ENCODE results near the gene ZBTB5.
"Not testable (repeated sequence)": the region's sequence is repeated elsewhere in the genome, so short reads cannot be mapped to it uniquely, and the experiment has no call there.

The ZBTB5 gene

DNA sequence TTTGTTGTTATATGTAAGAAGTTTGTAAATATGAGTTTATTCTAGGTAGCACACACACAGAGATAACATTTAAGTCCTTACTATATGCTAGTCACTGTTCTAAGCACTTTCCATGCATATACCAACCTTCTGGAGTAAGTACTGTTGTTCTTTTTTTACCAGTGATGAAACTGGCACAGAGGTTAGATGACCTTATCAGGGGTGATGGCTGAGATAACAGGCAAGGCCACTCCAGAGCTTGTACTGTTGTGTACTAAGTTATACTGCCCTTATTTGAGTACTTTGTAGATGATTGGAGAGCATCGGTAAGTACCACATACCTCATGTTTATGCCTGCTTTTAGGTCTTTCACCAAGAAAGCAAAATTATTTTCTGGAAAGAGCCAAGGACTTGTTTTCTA, 26.7 kb upstream of the ZBTB5 start:
- DNase-seq (ENCODE audit: extremely low spot score), result no peak
- POLR2A ChIA-PET, result no interaction called here

DNA sequence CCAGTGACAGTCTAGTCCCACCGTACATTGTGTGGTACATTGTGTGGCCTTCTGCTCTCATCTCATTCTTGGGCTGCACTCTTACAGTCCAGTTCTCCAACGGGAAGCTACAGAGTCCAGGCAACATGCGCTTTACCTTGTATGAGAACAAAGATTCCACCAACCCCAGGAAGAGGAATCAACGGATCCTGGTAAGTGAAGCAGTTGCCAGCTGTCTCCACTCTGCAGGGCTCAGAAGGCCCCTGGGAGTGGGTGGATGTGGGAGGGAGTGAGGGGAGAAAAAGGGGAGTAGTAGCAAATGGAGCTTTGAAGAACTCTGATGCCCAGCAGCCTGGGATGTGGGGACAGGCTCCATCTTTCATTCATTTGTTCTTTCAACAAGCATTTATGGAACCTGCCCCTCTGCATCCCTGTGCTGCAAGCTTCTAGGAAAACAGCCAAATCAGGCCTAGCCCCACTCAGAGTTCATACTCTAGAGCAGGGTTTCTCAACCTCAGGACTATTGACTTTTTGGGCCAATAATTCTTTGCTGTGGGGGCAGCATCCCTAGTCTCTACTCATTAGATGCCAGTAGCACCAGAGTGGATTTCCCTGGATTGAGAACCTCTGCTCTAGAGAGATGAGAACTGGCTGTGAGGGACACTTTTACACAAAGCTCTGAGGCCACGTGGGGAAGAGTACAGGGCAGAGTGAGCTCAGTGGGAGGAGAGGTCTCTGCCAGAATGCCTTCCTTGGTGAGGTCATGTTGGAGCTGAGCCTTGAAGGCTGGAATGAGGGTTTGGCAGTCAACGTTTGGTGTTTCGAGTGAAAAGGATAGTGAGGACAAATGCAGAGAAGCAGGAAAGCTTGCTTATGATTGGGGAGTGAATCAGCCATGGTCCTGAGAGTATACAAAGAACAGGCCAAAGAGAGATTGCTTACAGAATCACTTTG, 21.6 kb upstream of the ZBTB5 start:
- no peak for DNase-seq (ENCODE audit: extremely low spot score)
- ChIA-PET POLR2A (interaction anchor here (1.0 to 1.9 kb wide), 2 partner anchors 20 to 22 kb away, joined by 4 to 5 read pairs; partner anchors contain the start of gene ZBTB5), CTCF (interaction anchor here (1.0 to 1.8 kb wide), 6 partner anchors 8 to 758 kb away, joined by 3 to 10 read pairs (median 4); no protein-coding TSS in a partner anchor)
- TF ChIP-seq, protein P1, sequence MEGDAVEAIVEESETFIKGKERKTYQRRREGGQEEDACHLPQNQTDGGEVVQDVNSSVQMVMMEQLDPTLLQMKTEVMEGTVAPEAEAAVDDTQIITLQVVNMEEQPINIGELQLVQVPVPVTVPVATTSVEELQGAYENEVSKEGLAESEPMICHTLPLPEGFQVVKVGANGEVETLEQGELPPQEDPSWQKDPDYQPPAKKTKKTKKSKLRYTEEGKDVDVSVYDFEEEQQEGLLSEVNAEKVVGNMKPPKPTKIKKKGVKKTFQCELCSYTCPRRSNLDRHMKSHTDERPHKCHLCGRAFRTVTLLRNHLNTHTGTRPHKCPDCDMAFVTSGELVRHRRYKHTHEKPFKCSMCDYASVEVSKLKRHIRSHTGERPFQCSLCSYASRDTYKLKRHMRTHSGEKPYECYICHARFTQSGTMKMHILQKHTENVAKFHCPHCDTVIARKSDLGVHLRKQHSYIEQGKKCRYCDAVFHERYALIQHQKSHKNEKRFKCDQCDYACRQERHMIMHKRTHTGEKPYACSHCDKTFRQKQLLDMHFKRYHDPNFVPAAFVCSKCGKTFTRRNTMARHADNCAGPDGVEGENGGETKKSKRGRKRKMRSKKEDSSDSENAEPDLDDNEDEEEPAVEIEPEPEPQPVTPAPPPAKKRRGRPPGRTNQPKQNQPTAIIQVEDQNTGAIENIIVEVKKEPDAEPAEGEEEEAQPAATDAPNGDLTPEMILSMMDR (IDR thresholded peaks at IDR 0.05; ENCODE audit: control extremely low read depth, extremely low read depth, low read depth, missing control alignments), result no peak

More for the DNA sequence above, 26.7 kb upstream of the ZBTB5 start:
- TF ChIP-seq, protein P1 (IDR thresholded peaks at IDR 0.05; ENCODE audit: control extremely low read depth, extremely low read depth, low read depth, missing control alignments), result no peak
- CTCF ChIA-PET, result interaction anchor here (1.2 to 1.5 kb wide), 3 partner anchors 11 to 65 kb away, joined by 3 to 5 read pairs (median 4); no protein-coding TSS in a partner anchor

DNA sequence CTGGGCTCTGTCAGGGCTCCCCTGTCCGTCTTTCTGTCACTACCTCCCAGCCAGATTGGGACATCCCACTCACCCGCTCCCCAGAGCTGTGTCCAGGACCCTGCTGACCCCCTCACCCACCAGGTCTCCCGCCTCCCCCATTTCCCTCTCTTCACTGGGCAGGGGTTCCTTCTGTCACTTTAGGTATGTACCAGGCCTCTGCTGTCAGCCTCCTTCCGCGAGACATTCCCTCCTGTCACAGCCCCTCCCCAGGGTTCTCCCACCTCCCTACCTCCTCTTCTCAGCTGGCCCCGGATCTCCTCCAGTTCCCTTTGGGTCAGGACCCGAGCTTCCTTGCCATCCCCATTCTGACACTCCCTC, 21.0 kb upstream of the ZBTB5 start:
- DNase-seq (ENCODE audit: extremely low spot score), result no peak
- CTCF ChIA-PET, result interaction anchor here (1.0 to 1.8 kb wide), 5 partner anchors 9 to 758 kb away, joined by 3 to 10 read pairs (median 4); no protein-coding TSS in a partner anchor
- TF ChIP-seq, protein P1 (IDR thresholded peaks at IDR 0.05; ENCODE audit: control extremely low read depth, extremely low read depth, low read depth, missing control alignments), result no peak
- POLR2A ChIA-PET, result interaction anchor here (1.9 kb wide), 1 partner anchor 20 kb away, joined by 4 read pairs; no protein-coding TSS in a partner anchor

DNA sequence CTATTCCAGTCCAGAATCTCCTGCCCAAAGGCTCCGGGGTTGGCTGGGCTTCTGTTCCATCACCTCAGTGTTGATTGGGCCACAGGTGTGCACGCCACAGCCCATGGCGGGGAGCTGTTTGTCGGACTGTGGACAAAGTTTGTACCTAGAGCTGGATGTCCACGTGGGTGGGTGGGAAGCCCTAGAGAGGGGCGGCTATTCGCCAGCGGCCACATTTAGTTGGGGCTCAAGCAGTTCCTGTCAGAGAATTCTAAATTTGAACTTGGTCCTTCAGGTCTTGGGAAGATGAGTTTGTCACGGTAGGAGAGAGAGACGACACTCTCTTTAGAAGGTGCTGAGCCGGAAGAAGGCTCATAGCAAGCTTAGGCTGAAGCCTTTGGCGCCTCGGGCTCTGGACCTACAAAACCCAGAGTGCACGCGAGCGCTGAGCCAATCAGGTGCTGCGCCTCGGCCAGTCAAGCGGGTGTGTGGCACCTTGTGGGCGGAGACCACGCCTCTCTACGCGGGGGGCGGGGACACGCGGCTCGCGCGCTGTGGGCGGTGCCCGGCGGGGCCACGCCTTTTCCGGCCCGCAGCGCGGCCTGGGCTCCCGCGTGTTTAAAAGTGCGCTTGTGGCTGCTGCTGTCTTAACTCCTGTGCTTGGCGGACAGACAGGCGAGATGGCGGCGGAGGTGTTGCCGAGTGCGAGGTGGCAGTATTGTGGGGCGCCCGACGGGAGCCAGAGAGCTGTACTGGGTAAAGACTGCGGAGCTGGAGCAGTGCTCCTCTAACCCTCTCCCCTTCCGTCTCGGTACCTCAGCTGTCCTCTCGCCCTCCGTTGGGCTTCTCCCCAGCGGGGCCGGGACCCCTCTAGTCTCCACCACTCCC, 20.4 kb upstream of the ZBTB5 start, which contains the start of gene POLR1E:
Gene POLR1E (plus strand): TSS at position 560 of the 867 bp plus-strand sequence. CDS start 100 bp downstream, at position 660.
- ChIA-PET POLR2A (interaction anchor here (0.5 to 1.9 kb wide), 5 partner anchors 16 to 449 kb away, joined by 3 to 4 read pairs (median 3); no protein-coding TSS in a partner anchor), CTCF (interaction anchor here (0.8 to 1.5 kb wide), 5 partner anchors 9 to 757 kb away, joined by 3 to 5 read pairs (median 4); no protein-coding TSS in a partner anchor)
- peak; percentile 100 for DNase-seq (ENCODE audit: extremely low spot score)
- TF ChIP-seq, protein P1 (IDR thresholded peaks at IDR 0.05; ENCODE audit: control extremely low read depth, extremely low read depth, low read depth, missing control alignments), result no peak

DNA sequence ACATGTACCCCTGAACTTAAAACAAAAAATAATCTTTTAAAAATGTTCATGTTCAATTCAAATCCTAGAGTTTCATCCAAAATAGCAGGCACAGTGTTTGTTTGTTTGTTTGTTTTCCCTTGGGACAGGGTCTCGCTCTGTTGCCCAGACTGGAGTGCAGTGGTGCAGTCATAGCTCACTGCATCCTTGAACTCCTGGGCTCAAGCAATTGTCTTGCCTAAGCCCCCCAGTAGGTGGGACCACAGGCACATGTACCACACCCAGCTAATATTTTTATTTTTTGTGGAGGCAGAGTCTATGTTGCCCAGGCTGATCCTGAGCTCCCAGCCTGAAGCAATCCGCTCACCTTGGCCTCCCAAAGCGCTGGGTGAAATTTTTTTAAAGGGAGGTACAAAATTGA, 15.5 kb upstream of the ZBTB5 start:
- TF ChIP-seq, protein P1 (IDR thresholded peaks at IDR 0.05; ENCODE audit: control extremely low read depth, extremely low read depth, low read depth, missing control alignments), result no peak
- CTCF ChIA-PET, result interaction anchor here (0.6 to 2.3 kb wide), 16 partner anchors 10 to 606 kb away, joined by 3 to 13 read pairs (median 3); partner anchors contain the start of genes FBXO10 and ZBTB5
- DNase-seq (ENCODE audit: extremely low spot score), result no peak
- POLR2A ChIA-PET, result no interaction called here

DNA sequence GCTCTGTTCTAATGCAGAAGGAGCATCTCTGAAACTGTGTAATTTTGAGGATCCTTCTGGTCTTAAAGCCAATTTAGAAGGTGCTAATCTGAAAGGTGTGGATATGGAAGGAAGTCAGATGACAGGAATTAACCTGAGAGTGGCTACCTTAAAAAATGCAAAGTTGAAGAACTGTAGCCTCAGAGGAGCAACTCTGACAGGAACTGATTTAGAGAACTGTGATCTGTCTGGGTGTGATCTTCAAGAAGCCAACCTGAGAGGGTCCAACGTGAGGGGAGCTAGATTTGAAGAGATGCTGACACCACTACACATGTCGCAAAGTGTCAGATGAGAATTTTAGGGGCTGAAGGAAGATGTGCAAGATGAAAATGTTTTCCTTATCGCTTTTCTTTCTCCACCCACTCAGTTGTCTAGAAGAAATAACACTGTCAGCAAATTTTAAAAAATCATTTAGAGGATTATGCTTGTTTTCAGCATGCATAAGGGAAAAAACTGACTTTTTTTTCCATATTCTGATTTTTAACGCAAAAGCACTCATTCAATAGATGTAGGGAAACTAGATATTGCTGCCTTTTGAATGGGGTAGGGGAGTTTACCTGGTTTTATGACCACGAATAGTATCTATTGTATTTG, 12.9 kb upstream of the ZBTB5 start:
- CTCF ChIA-PET, result interaction anchor here (1.8 kb wide), 1 partner anchor 20 kb away, joined by 5 read pairs; no protein-coding TSS in a partner anchor
- POLR2A ChIA-PET; DNase-seq (ENCODE audit: extremely low spot score): not testable (repeated sequence)

DNA sequence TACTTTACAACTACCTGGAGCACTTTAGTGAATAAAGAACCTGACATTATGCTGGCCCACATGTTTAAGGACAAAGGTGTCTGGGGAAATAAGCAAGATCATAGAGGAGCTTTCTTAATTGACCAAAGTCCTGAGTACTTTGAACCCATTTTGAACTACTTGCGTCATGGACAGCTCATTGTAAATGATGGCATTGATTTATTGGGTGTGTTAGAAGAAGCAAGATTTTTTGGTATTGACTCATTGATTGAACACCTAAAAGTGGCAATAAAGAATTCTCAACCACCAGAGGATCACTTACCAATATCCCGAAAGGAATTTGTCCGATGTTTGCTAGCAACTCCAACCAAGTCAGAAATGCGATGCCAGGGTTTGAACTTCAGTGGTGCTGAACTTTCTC, 12.2 kb upstream of the ZBTB5 start:
- CTCF ChIA-PET; DNase-seq (ENCODE audit: extremely low spot score); POLR2A ChIA-PET: not testable (repeated sequence)

All from GM10248 (cell line).